ENCODE results near the gene USP9X.
"Not testable (repeated sequence)": the region's sequence is repeated elsewhere in the genome, so short reads cannot be mapped to it uniquely, and the experiment has no call there.

USP9X gene

DNA sequence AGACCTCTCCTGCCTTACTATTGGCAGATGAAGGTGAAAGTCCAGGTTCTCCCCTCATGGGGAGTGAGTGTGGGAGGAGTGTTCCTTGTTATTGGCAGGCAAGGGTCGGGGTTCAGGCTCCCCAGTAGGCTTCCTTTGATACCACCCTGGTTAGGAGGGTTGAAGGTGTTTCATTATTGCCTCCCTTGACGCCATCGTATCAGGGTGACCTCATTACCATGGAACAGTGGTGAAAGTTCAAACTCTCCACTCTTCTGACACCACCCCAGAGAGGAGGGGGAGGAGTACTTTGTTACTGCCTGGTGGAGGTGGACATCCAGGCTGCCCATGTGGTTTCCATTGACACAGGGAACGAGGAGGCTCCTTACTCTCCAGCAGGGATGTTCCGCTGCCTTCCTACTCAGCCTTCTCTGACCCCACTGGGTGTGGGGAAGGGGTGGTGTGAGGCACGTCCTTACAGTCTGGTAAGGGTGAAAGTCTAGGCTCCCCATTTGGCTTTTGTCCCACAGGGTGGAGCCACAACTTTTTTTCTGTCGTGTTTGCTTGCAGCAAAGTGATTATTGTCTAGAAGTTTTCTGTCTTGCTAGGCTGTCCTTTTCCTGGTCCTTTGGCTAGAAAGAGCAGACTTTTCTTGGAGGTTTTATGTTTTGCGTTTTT, 37.2 kb upstream of the USP9X start:
- Histone ChIP-seq H3K27ac (ENCODE audit: insufficient read depth in 1 of 2, low read depth in 1 of 2, low read length in 2 of 2, poor library complexity in 1 of 2, severe bottlenecking in 2 of 2) (no peak overlapping the region), H3K4me3 (ENCODE audit: control insufficient read depth in 1 of 7, extremely low read depth in 1 of 7, insufficient read depth in 4 of 7, low read depth in 2 of 7, low read length in 6 of 7) (no peak overlapping the region), H3K36me3 (ENCODE audit: control insufficient read depth in 4 of 4, insufficient read depth in 4 of 4, low read length in 3 of 4) (no peaks in the 10 kb centered on the region), H3K9me3 (ENCODE audit: control extremely low read depth in 1 of 5, control insufficient read depth in 4 of 5, insufficient read depth in 2 of 5, low read depth in 1 of 5, low read length in 4 of 5) (no peaks in the 10 kb centered on the region), H3K4me1 (ENCODE audit: control extremely low read depth in 1 of 4, control insufficient read depth in 4 of 4, insufficient read depth in 4 of 4, low read length in 3 of 4) (peaks cover 0 to 8% (median 4%) of the 10 kb centered on the region in 4 experiments), H3K27me3 (replicated peaks in 2 of 5; ENCODE audit: control insufficient read depth in 4 of 5, insufficient read depth in 5 of 5, low read length in 4 of 5) (peaks cover 0 to 11% (median 0%) of the 10 kb centered on the region in 5 experiments)
- ChIA-PET CTCF (no interaction called here), POLR2A (no interaction called here)
- no peak for DNase-seq
- WGBS (ENCODE audit: insufficient coverage) = 80% methylated on average over 3 of the region's 8 CpGs

DNA sequence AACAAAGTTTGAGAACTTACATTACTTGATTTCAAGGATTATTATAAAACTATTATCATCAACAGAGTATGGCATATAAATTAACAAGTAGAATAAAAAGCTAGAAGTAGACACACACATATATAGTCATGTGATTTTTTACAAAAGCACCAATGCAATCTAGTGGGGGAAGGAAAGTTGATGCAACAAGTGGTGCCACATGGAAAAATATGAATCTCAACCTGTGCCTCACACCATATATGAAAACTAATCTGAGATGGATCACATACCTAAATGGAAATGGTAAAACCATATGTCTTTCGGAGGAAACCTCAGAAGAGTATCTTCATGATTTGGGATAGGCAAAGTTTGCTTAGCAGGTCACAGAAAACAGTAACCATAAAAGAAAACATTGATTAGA, 34.9 kb upstream of the USP9X start:
- Histone ChIP-seq H3K36me3 (ENCODE audit: control insufficient read depth in 4 of 4, insufficient read depth in 4 of 4, low read length in 3 of 4) (no peaks in the 10 kb centered on the region), H3K4me3 (ENCODE audit: control insufficient read depth in 1 of 7, extremely low read depth in 1 of 7, insufficient read depth in 4 of 7, low read depth in 2 of 7, low read length in 6 of 7) (no peak overlapping the region), H3K9me3 (ENCODE audit: control extremely low read depth in 1 of 5, control insufficient read depth in 4 of 5, insufficient read depth in 2 of 5, low read depth in 1 of 5, low read length in 4 of 5) (no peaks in the 10 kb centered on the region), H3K27ac (ENCODE audit: insufficient read depth in 1 of 2, low read depth in 1 of 2, low read length in 2 of 2, poor library complexity in 1 of 2, severe bottlenecking in 2 of 2) (no peak overlapping the region), H3K27me3 (replicated peaks in 2 of 5; ENCODE audit: control insufficient read depth in 4 of 5, insufficient read depth in 5 of 5, low read length in 4 of 5) (peaks cover 0 to 11% (median 0%) of the 10 kb centered on the region in 5 experiments), H3K4me1 (ENCODE audit: control extremely low read depth in 1 of 4, control insufficient read depth in 4 of 4, insufficient read depth in 4 of 4, low read length in 3 of 4) (peaks cover 0 to 8% (median 4%) of the 10 kb centered on the region in 4 experiments)
- no CpG with 5 or more reads among the region's 1 CpG for WGBS (ENCODE audit: insufficient coverage)
- no peak for DNase-seq
- POLR2A ChIA-PET = no interaction called here
- CTCF ChIA-PET = no interaction called here

DNA sequence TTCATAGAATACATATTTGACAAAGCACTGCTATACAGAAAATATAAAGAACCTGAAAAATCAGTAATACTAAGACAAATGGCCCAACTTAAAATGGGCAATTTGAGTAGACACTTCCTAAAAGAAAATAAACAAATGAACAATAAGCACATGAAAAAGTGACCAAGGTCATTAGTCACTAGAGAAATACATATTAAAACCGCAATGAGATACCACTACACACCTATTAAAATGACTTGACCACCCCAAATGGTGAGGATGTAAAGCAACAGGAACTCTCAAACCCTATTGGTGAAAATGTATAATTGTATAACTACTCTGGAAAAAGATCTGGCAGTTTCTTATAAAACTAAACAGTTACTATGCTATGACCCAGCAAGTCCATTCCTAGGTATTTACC, 34.0 kb upstream of the USP9X start:
- peaks cover 0 to 6% (median 3%) of the 10 kb centered on the region in 4 experiments for H3K4me1 ChIP-seq (ENCODE audit: control extremely low read depth in 1 of 4, control insufficient read depth in 4 of 4, insufficient read depth in 4 of 4, low read length in 3 of 4)
- CTCF ChIA-PET = no interaction called here
- no peak overlapping the region for H3K27ac ChIP-seq (ENCODE audit: insufficient read depth in 1 of 2, low read depth in 1 of 2, low read length in 2 of 2, poor library complexity in 1 of 2, severe bottlenecking in 2 of 2)
- DNase-seq = no peak
- peaks cover 0 to 15% (median 0%) of the 10 kb centered on the region in 5 experiments for H3K27me3 ChIP-seq (replicated peaks in 2 of 5; ENCODE audit: control insufficient read depth in 4 of 5, insufficient read depth in 5 of 5, low read length in 4 of 5)
- WGBS (ENCODE audit: insufficient coverage) = no CpG with 5 or more reads among the region's 1 CpG
- H3K36me3 ChIP-seq (ENCODE audit: control insufficient read depth in 4 of 4, insufficient read depth in 4 of 4, low read length in 3 of 4) = no peaks in the 10 kb centered on the region
- POLR2A ChIA-PET = no interaction called here
- H3K4me3 ChIP-seq (ENCODE audit: control insufficient read depth in 1 of 7, extremely low read depth in 1 of 7, insufficient read depth in 4 of 7, low read depth in 2 of 7, low read length in 6 of 7) = no peak overlapping the region
- H3K9me3 ChIP-seq (ENCODE audit: control extremely low read depth in 1 of 5, control insufficient read depth in 4 of 5, insufficient read depth in 2 of 5, low read depth in 1 of 5, low read length in 4 of 5) = no peaks in the 10 kb centered on the region

DNA sequence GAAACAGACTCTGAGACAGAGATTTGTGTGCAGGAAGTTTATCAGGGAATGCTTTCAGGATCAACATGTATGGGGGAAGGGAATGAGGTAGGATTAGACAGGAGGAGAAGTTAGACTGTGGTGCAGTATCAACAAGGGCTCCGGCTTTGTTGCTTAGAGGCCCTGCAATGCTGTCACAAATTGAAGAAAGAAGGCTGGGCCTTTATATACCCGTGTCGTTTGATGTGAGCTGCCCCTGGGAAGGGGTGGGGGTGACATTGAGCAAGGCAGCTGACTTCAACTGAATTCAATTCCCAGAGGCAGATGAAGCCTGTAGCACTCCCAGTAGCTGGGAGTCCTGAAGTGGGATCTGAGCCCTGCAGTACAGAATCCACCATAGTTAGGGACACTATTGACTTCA, 29.5 kb upstream of the USP9X start:
- ChIA-PET CTCF (interaction anchor here (0.6 kb wide), 1 partner anchor 16 kb away, joined by 3 read pairs; no protein-coding TSS in a partner anchor), POLR2A (no interaction called here)
- peaks cover 0 to 9% (median 0%) of the 10 kb centered on the region in 5 experiments for H3K27me3 ChIP-seq (replicated peaks in 2 of 5; ENCODE audit: control insufficient read depth in 4 of 5, insufficient read depth in 5 of 5, low read length in 4 of 5)
- no peak overlapping the region for H3K4me3 ChIP-seq (ENCODE audit: control insufficient read depth in 1 of 7, extremely low read depth in 1 of 7, insufficient read depth in 4 of 7, low read depth in 2 of 7, low read length in 6 of 7)
- H3K9me3 ChIP-seq (ENCODE audit: control extremely low read depth in 1 of 5, control insufficient read depth in 4 of 5, insufficient read depth in 2 of 5, low read depth in 1 of 5, low read length in 4 of 5) = no peaks in the 10 kb centered on the region
- H3K27ac ChIP-seq (ENCODE audit: insufficient read depth in 1 of 2, low read depth in 1 of 2, low read length in 2 of 2, poor library complexity in 1 of 2, severe bottlenecking in 2 of 2) = no peak overlapping the region
- H3K4me1 ChIP-seq (ENCODE audit: control extremely low read depth in 1 of 4, control insufficient read depth in 4 of 4, insufficient read depth in 4 of 4, low read length in 3 of 4) = no peaks in the 10 kb centered on the region
- no peak for DNase-seq
- 58% methylated on average over 3 of the region's 3 CpGs for WGBS (ENCODE audit: insufficient coverage)
- H3K36me3 ChIP-seq (ENCODE audit: control insufficient read depth in 4 of 4, insufficient read depth in 4 of 4, low read length in 3 of 4) = no peaks in the 10 kb centered on the region

DNA sequence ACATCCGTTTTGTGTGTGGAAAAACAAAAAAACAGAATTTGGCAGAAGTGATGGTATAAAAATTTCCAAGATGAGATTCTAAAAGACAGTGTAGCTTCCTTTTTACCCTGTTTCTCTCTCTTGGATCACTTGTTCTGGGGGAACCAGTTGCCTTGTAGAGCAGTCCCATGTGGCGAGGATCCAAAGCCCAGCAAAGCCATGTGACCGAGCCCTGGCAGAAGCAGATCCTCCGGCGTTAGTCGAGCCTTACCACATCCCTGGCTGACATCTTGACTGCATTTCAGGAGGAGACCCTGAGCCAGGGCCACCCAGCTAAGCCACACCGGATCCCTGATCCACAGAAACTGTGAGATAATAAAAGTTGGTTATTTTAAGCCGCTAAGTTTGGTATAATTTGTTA, 22.0 kb upstream of the USP9X start:
- H3K36me3 ChIP-seq (ENCODE audit: control insufficient read depth in 4 of 4, insufficient read depth in 4 of 4, low read length in 3 of 4); POLR2A ChIA-PET; CTCF ChIA-PET; H3K27ac ChIP-seq (ENCODE audit: insufficient read depth in 1 of 2, low read depth in 1 of 2, low read length in 2 of 2, poor library complexity in 1 of 2, severe bottlenecking in 2 of 2); H3K9me3 ChIP-seq (ENCODE audit: control extremely low read depth in 1 of 5, control insufficient read depth in 4 of 5, insufficient read depth in 2 of 5, low read depth in 1 of 5, low read length in 4 of 5); H3K27me3 ChIP-seq (replicated peaks in 2 of 5; ENCODE audit: control insufficient read depth in 4 of 5, insufficient read depth in 5 of 5, low read length in 4 of 5); H3K4me1 ChIP-seq (ENCODE audit: control extremely low read depth in 1 of 4, control insufficient read depth in 4 of 4, insufficient read depth in 4 of 4, low read length in 3 of 4); H3K4me3 ChIP-seq (ENCODE audit: control insufficient read depth in 1 of 7, extremely low read depth in 1 of 7, insufficient read depth in 4 of 7, low read depth in 2 of 7, low read length in 6 of 7); DNase-seq: not testable (repeated sequence)
- 70% methylated on average over 5 of the region's 8 CpGs for WGBS (ENCODE audit: insufficient coverage)

DNA sequence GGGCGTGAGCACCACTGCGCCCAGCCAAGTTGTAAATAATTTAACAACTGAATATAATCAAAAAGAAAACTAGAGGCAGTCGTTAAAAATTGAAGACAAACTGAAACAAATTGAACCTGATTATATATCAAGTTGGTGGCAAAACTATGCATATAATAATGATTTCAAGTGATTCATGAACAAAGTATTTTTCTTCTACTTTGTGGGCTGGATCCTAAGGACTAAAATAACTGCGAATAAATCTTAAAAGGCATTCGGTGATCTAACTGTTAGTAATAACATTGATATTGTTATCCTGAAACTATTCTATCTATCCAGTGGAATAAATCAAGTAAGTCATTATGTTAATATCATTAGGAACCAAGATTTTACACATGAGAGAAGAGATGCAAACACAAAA, 21.2 kb upstream of the USP9X start:
- POLR2A ChIA-PET = no interaction called here
- H3K9me3 ChIP-seq (ENCODE audit: control extremely low read depth in 1 of 5, control insufficient read depth in 4 of 5, insufficient read depth in 2 of 5, low read depth in 1 of 5, low read length in 4 of 5) = no peaks in the 10 kb centered on the region
- CTCF ChIA-PET = no interaction called here
- no peaks in the 10 kb centered on the region for H3K36me3 ChIP-seq (ENCODE audit: control insufficient read depth in 4 of 4, insufficient read depth in 4 of 4, low read length in 3 of 4)
- peaks cover 0 to 11% (median 0%) of the 10 kb centered on the region in 5 experiments for H3K27me3 ChIP-seq (replicated peaks in 2 of 5; ENCODE audit: control insufficient read depth in 4 of 5, insufficient read depth in 5 of 5, low read length in 4 of 5)
- DNase-seq = no peak
- no peak overlapping the region for H3K4me3 ChIP-seq (ENCODE audit: control insufficient read depth in 1 of 7, extremely low read depth in 1 of 7, insufficient read depth in 4 of 7, low read depth in 2 of 7, low read length in 6 of 7)
- no peaks in the 10 kb centered on the region for H3K4me1 ChIP-seq (ENCODE audit: control extremely low read depth in 1 of 4, control insufficient read depth in 4 of 4, insufficient read depth in 4 of 4, low read length in 3 of 4)
- no peak overlapping the region for H3K27ac ChIP-seq (ENCODE audit: insufficient read depth in 1 of 2, low read depth in 1 of 2, low read length in 2 of 2, poor library complexity in 1 of 2, severe bottlenecking in 2 of 2)
- no CpG with 5 or more reads among the region's 5 CpGs for WGBS (ENCODE audit: insufficient coverage)

DNA sequence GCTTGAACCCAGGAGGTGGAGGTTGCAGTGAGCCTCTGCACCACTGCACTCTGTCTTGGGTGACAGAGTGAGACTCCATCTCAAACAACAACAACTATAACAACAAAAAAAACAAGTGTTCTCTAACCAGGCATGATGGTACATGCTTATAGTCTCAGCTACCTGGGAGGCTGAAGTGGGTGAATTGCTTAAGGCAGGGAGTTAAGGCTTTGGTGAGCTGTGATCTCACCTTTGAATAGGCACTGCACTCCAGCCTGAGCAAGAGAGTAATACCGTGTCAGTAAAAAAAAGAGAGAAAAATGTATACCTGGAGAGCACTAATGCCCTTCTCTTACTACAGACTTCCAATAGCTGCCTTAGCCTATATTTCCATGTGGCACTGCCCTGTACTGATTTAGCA, 18.9 kb upstream of the USP9X start:
- no peaks in the 10 kb centered on the region for H3K36me3 ChIP-seq (ENCODE audit: control insufficient read depth in 4 of 4, insufficient read depth in 4 of 4, low read length in 3 of 4)
- H3K4me1 ChIP-seq (ENCODE audit: control extremely low read depth in 1 of 4, control insufficient read depth in 4 of 4, insufficient read depth in 4 of 4, low read length in 3 of 4) = no peaks in the 10 kb centered on the region
- DNase-seq = no peak
- CTCF ChIA-PET = interaction anchor here (1.2 kb wide), 1 partner anchor 35 kb away, joined by 3 read pairs; no protein-coding TSS in a partner anchor
- no peak overlapping the region for H3K4me3 ChIP-seq (ENCODE audit: control insufficient read depth in 1 of 7, extremely low read depth in 1 of 7, insufficient read depth in 4 of 7, low read depth in 2 of 7, low read length in 6 of 7)
- WGBS (ENCODE audit: insufficient coverage) = no CpG with 5 or more reads among the region's 1 CpG
- H3K27ac ChIP-seq (ENCODE audit: insufficient read depth in 1 of 2, low read depth in 1 of 2, low read length in 2 of 2, poor library complexity in 1 of 2, severe bottlenecking in 2 of 2) = no peak overlapping the region
- peaks cover 0 to 3% (median 0%) of the 10 kb centered on the region in 5 experiments for H3K9me3 ChIP-seq (ENCODE audit: control extremely low read depth in 1 of 5, control insufficient read depth in 4 of 5, insufficient read depth in 2 of 5, low read depth in 1 of 5, low read length in 4 of 5)
- POLR2A ChIA-PET = interaction anchor here (0.6 to 0.7 kb wide), 2 partner anchors 52 to 237 kb away, joined by 5 read pairs; no protein-coding TSS in a partner anchor
- H3K27me3 ChIP-seq (replicated peaks in 2 of 5; ENCODE audit: control insufficient read depth in 4 of 5, insufficient read depth in 5 of 5, low read length in 4 of 5) = peaks cover 0 to 15% (median 0%) of the 10 kb centered on the region in 5 experiments

Data from common myeloid progenitor, CD34-positive (primary cell).